ENCODE data around the gene RABGEF1. TPM values are rescaled to one million over a fixed set of nuclear protein-coding genes. Genes with fewer than 3 reads are reported as not detected.
"Not testable (repeated sequence)": the region's sequence is repeated elsewhere in the genome, so short reads cannot be mapped to it uniquely, and the experiment has no call there.

RABGEF1 gene
- total and polyA plus RNA-seq, 2 of the 8 experiments (the other 6 are each of a cell fraction or from before 2014, with no cell fraction given) = 10.2 to 18.0 TPM

GRCh38 chr7:66817956-66818355 is 77.4 kb downstream of the RABGEF1 start:
- POLR2A ChIA-PET (ENCODE audit: partially characterized antibody); FAIRE-seq; H3K4me1 ChIP-seq (replicated peaks in 1 of 4; ENCODE audit: control insufficient read depth in 3 of 4, insufficient read depth in 4 of 4, low read length in 3 of 4): not testable (repeated sequence)

More at GRCh38 chr7:66817956-66818355, 77.4 kb downstream of the RABGEF1 start:
- H4K5ac ChIP-seq (ENCODE audit: insufficient read length, low read depth, low read length); H3K27ac ChIP-seq (ENCODE audit: low read depth, low read length); H3K9me3 ChIP-seq (ENCODE audit: insufficient read depth in 2 of 2, low read depth in 1 of 2, low read length in 1 of 2); H2BK5ac ChIP-seq (ENCODE audit: low read depth, low read length); H3K23me2 ChIP-seq (ENCODE audit: low read depth, low read length); H4K20me1 ChIP-seq (replicated peaks in 1 of 2; ENCODE audit: control insufficient read depth in 1 of 2, insufficient read depth in 2 of 2, low read length in 2 of 2); H3K36me3 ChIP-seq (ENCODE audit: control insufficient read depth in 2 of 4, insufficient read depth in 4 of 4, low read length in 3 of 4); DNase-seq (ENCODE audit: low read depth in 1 of 2, low spot score in 2 of 2); H2AFZ ChIP-seq (ENCODE audit: low read length); H4K8ac ChIP-seq (ENCODE audit: extremely low read depth, insufficient read depth, low read length); H2BK20ac ChIP-seq (ENCODE audit: low read length); H3K23ac ChIP-seq (ENCODE audit: insufficient read length); H2BK12ac ChIP-seq (ENCODE audit: low read depth, low read length); H3K4ac ChIP-seq (replicated peaks; ENCODE audit: insufficient read length, low read depth, low read length); H3K14ac ChIP-seq (ENCODE audit: insufficient read length); H3K4me2 ChIP-seq (ENCODE audit: insufficient read depth in 1 of 2, low read depth in 2 of 2, low read length in 2 of 2); H2BK15ac ChIP-seq (ENCODE audit: low read length); H3K27me3 ChIP-seq (replicated peaks in 1 of 4; ENCODE audit: control insufficient read depth in 3 of 4, extremely low read depth in 1 of 4, insufficient read depth in 3 of 4, low read length in 3 of 4); H3K18ac ChIP-seq (ENCODE audit: extremely low read depth, low read length); H2BK120ac ChIP-seq (replicated peaks; ENCODE audit: low read depth, low read length); H3K4me3 ChIP-seq (ENCODE audit: extremely low read depth in 1 of 4, insufficient read depth in 2 of 4, low read depth in 3 of 4, low read length in 4 of 4); H3K79me2 ChIP-seq (ENCODE audit: control insufficient read depth in 1 of 2, insufficient read depth in 2 of 2, low read length in 2 of 2); H4K91ac ChIP-seq (replicated peaks; ENCODE audit: insufficient read length, low read length); H3K79me1 ChIP-seq (ENCODE audit: low read depth, low read length); H3K9ac ChIP-seq (replicated peaks in 1 of 4; ENCODE audit: extremely low read depth in 1 of 4, low read depth in 3 of 4, low read length in 3 of 4); H3K56ac ChIP-seq (replicated peaks; ENCODE audit: insufficient read length, low read depth, low read length); H2AK5ac ChIP-seq (ENCODE audit: low read depth, low read length): not testable (repeated sequence)
- WGBS, 2 experiments (ENCODE audit: extremely low coverage in 1 of 2, insufficient coverage in 1 of 2, insufficient read length in 1 of 2, insufficient replicate concordance in 2 of 2, low coverage in 1 of 2, low lambda C conversion rate in 2 of 2, missing lambda C conversion rate in 1 of 2) = 94% methylated on average over 7 of the region's 7 CpGs; no CpG with 5 or more reads in 1 of the 2 experiments
- CTCF ChIA-PET (ENCODE audit: partially characterized antibody) = interaction anchor here (1.3 kb wide), 1 partner anchor 88 kb away, joined by 3 read pairs; no protein-coding TSS in a partner anchor
